ENCODE results near the gene OR8J1.

GRCh38 chr11:56333156-56333555 is 20.9 kb upstream of the OR8J1 start:
- no peak for TF ChIP-seq CTCF (optimal IDR thresholded peaks at IDR 0.05 in 1 of 3, IDR thresholded peaks at IDR 0.05 in 1 of 3, conservative IDR thresholded peaks at IDR 0.05 in 1 of 3; ENCODE audit: extremely low read depth in 1 of 3, insufficient read depth in 2 of 3, low read length in 3 of 3)
- no peak for TF ChIP-seq EZH2 (IDR thresholded peaks at IDR 0.05; ENCODE audit: low read length)

Measured in keratinocyte (primary cell).